MM.1S (cell line): Measurements from ENCODE around the gene MAN1C1.

Source experiments
- EZH2 ChIP-seq: fragments of 300-600 bp; sonication (generic); optimal IDR thresholded peaks from 2 replicates; pipeline ENCODE3; 2017; ENCODE audit warnings: low read depth, mild to moderate bottlenecking, antibody characterized with exemption, low read length, mixed read lengths
- TF ChIP-seq, protein P1 (sequence below): fragments of 300-600 bp; sonication (generic); IDR thresholded peaks from 2 replicates; pipeline ENCODE4 v1.5.1; 2016; ENCODE audit warnings: antibody characterized with exemption, low read length, mixed read lengths

DNA sequence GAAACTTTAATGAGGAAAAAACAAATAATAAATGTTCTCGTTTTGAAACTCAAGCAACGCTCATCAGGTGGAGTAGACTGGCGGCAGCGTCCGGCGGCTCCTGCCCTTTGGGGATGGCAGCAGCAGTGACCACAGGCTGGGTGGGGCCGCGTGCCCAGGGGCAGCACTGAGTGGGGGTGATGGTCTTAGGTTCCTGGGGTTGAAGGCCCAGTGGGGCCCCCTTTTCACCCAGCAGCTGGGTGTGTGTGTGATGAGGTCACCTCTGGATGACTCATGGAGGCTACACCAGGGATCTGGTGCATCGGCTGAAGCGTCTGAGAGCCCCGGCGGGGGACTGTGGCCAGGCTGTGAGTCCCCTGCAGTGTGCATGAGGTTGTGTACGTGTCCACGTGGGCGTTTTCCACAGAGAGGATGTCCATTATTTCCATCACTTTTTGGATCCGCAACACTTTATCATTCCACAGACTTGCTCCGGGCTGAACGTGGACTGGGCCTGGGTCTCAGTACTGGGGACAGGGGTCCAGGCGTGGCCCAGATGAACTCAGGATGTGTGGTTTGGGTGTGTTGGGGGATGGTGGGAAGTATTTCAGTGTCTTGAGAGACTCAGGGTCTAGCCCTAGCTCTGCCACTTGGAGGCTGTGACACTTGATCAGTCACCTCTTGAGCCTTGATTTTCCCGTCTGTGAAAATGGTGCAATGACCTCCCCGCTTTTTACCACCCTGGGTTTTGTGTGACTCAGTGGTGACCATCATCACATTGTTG lies 47.6 kb upstream of the MAN1C1 start:
- no peak for TF ChIP-seq EZH2
- TF ChIP-seq, protein P1, sequence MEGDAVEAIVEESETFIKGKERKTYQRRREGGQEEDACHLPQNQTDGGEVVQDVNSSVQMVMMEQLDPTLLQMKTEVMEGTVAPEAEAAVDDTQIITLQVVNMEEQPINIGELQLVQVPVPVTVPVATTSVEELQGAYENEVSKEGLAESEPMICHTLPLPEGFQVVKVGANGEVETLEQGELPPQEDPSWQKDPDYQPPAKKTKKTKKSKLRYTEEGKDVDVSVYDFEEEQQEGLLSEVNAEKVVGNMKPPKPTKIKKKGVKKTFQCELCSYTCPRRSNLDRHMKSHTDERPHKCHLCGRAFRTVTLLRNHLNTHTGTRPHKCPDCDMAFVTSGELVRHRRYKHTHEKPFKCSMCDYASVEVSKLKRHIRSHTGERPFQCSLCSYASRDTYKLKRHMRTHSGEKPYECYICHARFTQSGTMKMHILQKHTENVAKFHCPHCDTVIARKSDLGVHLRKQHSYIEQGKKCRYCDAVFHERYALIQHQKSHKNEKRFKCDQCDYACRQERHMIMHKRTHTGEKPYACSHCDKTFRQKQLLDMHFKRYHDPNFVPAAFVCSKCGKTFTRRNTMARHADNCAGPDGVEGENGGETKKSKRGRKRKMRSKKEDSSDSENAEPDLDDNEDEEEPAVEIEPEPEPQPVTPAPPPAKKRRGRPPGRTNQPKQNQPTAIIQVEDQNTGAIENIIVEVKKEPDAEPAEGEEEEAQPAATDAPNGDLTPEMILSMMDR = no peak
